CD14-positive monocyte (primary cell): ENCODE measurements around the gene GJB5. TPM values are rescaled to one million over a fixed set of nuclear protein-coding genes. Genes with fewer than 3 reads are reported as not detected.

ENCODE experiments used
- DNase-seq, 3 donors: peaks; one replicate each; pipeline ENCODE4 v3.0.0-alpha.2; 2011 to 2022
- H2AFZ ChIP-seq: 2 replicates; pipeline ENCODE4 v1.6.0; 2012; ENCODE audit warnings: mild to moderate bottlenecking, low read depth, low read length, inconsistent platforms; ENCODE audit not compliant: insufficient read depth, poor library complexity, severe bottlenecking
- H3K27ac ChIP-seq, 2 donors: 1 replicate in 1 of 2; 2 replicates in 1 of 2; pipeline ENCODE4 v1.5.1; 2012 to 2013; ENCODE audit warnings: low read length in 2 of 2, control low read depth in 1 of 2, inconsistent platforms in 1 of 2, low read depth in 1 of 2, mild to moderate bottlenecking in 1 of 2
- H3K27me3 ChIP-seq, 2 donors: one replicate each; pipeline versions ENCODE4 v1.6.0 to v1.6.1; 2011 to 2013; ENCODE audit warnings: low read length in 2 of 2; ENCODE audit not compliant: control insufficient read depth in 2 of 2, insufficient read depth in 2 of 2
- H3K36me3 ChIP-seq, 2 donors: replicated peaks in 1 of 2; 1 replicate in 1 of 2; 2 replicates in 1 of 2; pipeline versions ENCODE4 v1.5.1 to v1.6.1; 2012 to 2013; ENCODE audit warnings: low read length in 2 of 2, control low read depth in 1 of 2, inconsistent platforms in 1 of 2, mild to moderate bottlenecking in 1 of 2; ENCODE audit not compliant: insufficient read depth in 2 of 2, control insufficient read depth in 1 of 2
- H3K4me1 ChIP-seq, 2 donors: 1 replicate in 1 of 2; 2 replicates in 1 of 2; pipeline versions ENCODE4 v1.5.1 to v1.6.1; 2012 to 2013; ENCODE audit warnings: low read length in 2 of 2, control low read depth in 1 of 2, inconsistent platforms in 1 of 2, mild to moderate bottlenecking in 1 of 2, moderate library complexity in 1 of 2; ENCODE audit not compliant: insufficient read depth in 2 of 2, control insufficient read depth in 1 of 2
- H3K4me2 ChIP-seq: replicated peaks from 2 replicates; pipeline ENCODE3; 2012; ENCODE audit warnings: low read length, moderate library complexity, mild to moderate bottlenecking; ENCODE audit not compliant: poor library complexity, severe bottlenecking; ENCODE audit errors: extremely low read depth
- H3K4me3 ChIP-seq, 3 experiments: fragments of 200-600 bp in 1 of 3; sonication (generic) in 1 of 3; replicated peaks in 1 of 3; 1 replicate in 2 of 3; 2 replicates in 1 of 3; pipeline ENCODE4 v1.5.1; 2011 to 2013; ENCODE audit warnings: low read length in 3 of 3, mild to moderate bottlenecking in 3 of 3, control low read depth in 2 of 3, low read depth in 2 of 3, inconsistent platforms in 1 of 3, moderate library complexity in 1 of 3
- H3K79me2 ChIP-seq: 2 replicates; pipeline ENCODE4 v1.6.0; 2012; ENCODE audit warnings: mild to moderate bottlenecking, control low read depth, inconsistent platforms, low read length, moderate library complexity; ENCODE audit not compliant: insufficient read depth
- H3K9ac ChIP-seq: 2 replicates; pipeline ENCODE4 v1.6.0; 2017; ENCODE audit warnings: low read length, mild to moderate bottlenecking; ENCODE audit not compliant: insufficient read depth, poor library complexity, severe bottlenecking
- H3K9me3 ChIP-seq, 2 donors: replicated peaks in 1 of 2; 1 replicate in 1 of 2; 2 replicates in 1 of 2; pipeline versions ENCODE4 v1.5.1 to v1.6.1; 2012 to 2013; ENCODE audit warnings: low read length in 2 of 2, control low read depth in 1 of 2; ENCODE audit not compliant: control insufficient read depth in 1 of 2, insufficient read depth in 1 of 2
- H4K20me1 ChIP-seq: 2 replicates; pipeline ENCODE4 v1.6.0; 2012; ENCODE audit warnings: mild to moderate bottlenecking, low read length, control low read depth, moderate library complexity; ENCODE audit not compliant: insufficient read depth
- H3K27ac Mint-ChIP-seq, 7 donors: one replicate each; pipeline ENCODE4 v1.8.0; 2020; ENCODE audit warnings: mild to moderate bottlenecking in 7 of 7, mixed read lengths in 7 of 7, moderate library complexity in 6 of 7, inconsistent platforms in 2 of 7
- H3K27me3 Mint-ChIP-seq, 3 donors: one replicate each; pipeline ENCODE4 v1.8.0; 2021 to 2022; ENCODE audit warnings: low read depth in 3 of 3, mild to moderate bottlenecking in 3 of 3, mixed read lengths in 3 of 3, moderate library complexity in 3 of 3, inconsistent platforms in 1 of 3
- H3K36me3 Mint-ChIP-seq, 2 donors: one replicate each; pipeline ENCODE4 v1.8.0; 2020; ENCODE audit warnings: mixed read lengths in 2 of 2, inconsistent platforms in 1 of 2, mild to moderate bottlenecking in 1 of 2
- H3K4me1 Mint-ChIP-seq: one replicate; pipeline ENCODE4 v1.8.0; 2020; ENCODE audit warnings: mild to moderate bottlenecking, mixed read lengths
- H3K4me3 Mint-ChIP-seq, 2 donors: one replicate each; pipeline ENCODE4 v1.8.0; 2020; ENCODE audit warnings: mild to moderate bottlenecking in 2 of 2, mixed read lengths in 2 of 2, moderate library complexity in 1 of 2
- H3K9me3 Mint-ChIP-seq, 7 donors: one replicate each; pipeline ENCODE4 v1.8.0; 2020 to 2022; ENCODE audit warnings: mixed read lengths in 7 of 7, mild to moderate bottlenecking in 6 of 7, moderate library complexity in 6 of 7, inconsistent platforms in 2 of 7
- WGBS: methylation state at CpG from one replicate; pipeline ENCODE4 v1.1.5; 2013; ENCODE audit warnings: missing lambda C conversion rate; ENCODE audit not compliant: insufficient coverage; 5-methylcytosine and 5-hydroxymethylcytosine counted together
- intact Hi-C, 2 donors: fragments of 100-400 bp; cut with micrococcal nuclease; formaldehyde crosslinking; loops; one replicate each; pipeline versions ENCODE4 v1.15.0 to v1.15.1; 2023
- polyA plus RNA-seq, 3 donors: library from polyadenylated mRNA; depleted of rRNA in 1 of 3; unstranded in 2 of 3; stranded (reverse) in 1 of 3; fragments of 300-500 nt in 2 of 3; fragments of >200 nt in 1 of 3; fragmentation: Illumina TruSeq in 2 of 3; gene quantifications; 1 replicate in 2 of 3; 2 replicates in 1 of 3; pipeline ENCODE4 v1.2.3, GENCODE V29; 2012 to 2021
- TF ChIP-seq, protein P1 (sequence below): fragments of 200-600 bp; IDR thresholded peaks from one replicate; pipeline ENCODE4 v1.8.0; 2022; ENCODE audit warnings: antibody characterized with exemption, mild to moderate bottlenecking

GJB5 gene
- polyA plus RNA-seq, 3 donors = 0.12 TPM; not detected in 2

DNA sequence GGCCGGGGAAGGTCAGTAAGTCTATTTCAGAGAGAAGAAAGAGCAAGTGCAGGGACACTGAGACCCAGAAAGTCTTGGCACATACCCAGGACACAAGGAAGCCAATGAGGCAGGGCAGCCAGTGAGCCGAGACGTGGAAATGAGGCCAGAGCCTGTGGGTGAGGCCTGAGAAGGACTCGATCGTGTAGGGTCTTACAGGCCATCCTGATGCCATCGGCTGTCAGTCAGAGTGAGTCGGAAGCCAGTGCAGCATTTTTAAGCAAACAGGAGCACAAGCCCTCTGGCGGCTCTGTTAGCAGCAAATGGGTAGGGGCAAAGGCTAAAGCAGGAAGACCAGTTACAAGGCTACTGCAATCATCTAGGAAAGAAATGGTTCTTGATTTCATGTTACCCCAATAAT lies 20.1 kb downstream of the GJB5 start:
- H3K27me3 ChIP-seq = peaks cover 3 to 14% of the 10 kb centered on the region in 2 donors
- intact Hi-C loops = no loop called here
- Mint-ChIP-seq H3K36me3 (no peaks in the 10 kb centered on the region), H3K27me3 (peaks cover 12 to 16% (median 15%) of the 10 kb centered on the region in 3 donors), H3K4me1 (no peaks in the 10 kb centered on the region), H3K9me3 (peaks cover 0 to 1% (median 0%) of the 10 kb centered on the region in 7 donors), H3K4me3 (no peak overlapping the region), H3K27ac (no peak overlapping the region)
- H3K9ac ChIP-seq = no peak overlapping the region
- H3K27ac ChIP-seq = no peak overlapping the region
- WGBS = 97% methylated on average over 5 of the region's 8 CpGs
- DNase-seq = no peak
- no peaks in the 10 kb centered on the region for H3K36me3 ChIP-seq
- TF ChIP-seq, protein P1, sequence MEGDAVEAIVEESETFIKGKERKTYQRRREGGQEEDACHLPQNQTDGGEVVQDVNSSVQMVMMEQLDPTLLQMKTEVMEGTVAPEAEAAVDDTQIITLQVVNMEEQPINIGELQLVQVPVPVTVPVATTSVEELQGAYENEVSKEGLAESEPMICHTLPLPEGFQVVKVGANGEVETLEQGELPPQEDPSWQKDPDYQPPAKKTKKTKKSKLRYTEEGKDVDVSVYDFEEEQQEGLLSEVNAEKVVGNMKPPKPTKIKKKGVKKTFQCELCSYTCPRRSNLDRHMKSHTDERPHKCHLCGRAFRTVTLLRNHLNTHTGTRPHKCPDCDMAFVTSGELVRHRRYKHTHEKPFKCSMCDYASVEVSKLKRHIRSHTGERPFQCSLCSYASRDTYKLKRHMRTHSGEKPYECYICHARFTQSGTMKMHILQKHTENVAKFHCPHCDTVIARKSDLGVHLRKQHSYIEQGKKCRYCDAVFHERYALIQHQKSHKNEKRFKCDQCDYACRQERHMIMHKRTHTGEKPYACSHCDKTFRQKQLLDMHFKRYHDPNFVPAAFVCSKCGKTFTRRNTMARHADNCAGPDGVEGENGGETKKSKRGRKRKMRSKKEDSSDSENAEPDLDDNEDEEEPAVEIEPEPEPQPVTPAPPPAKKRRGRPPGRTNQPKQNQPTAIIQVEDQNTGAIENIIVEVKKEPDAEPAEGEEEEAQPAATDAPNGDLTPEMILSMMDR = no peak
- no peak overlapping the region for H2AFZ ChIP-seq
- H4K20me1 ChIP-seq = no peaks in the 10 kb centered on the region
- H3K9me3 ChIP-seq = no peaks in the 10 kb centered on the region
- H3K4me1 ChIP-seq = no peaks in the 10 kb centered on the region
- H3K79me2 ChIP-seq = no peaks in the 10 kb centered on the region
- no peak overlapping the region for H3K4me2 ChIP-seq
- H3K4me3 ChIP-seq = no peak overlapping the region

DNA sequence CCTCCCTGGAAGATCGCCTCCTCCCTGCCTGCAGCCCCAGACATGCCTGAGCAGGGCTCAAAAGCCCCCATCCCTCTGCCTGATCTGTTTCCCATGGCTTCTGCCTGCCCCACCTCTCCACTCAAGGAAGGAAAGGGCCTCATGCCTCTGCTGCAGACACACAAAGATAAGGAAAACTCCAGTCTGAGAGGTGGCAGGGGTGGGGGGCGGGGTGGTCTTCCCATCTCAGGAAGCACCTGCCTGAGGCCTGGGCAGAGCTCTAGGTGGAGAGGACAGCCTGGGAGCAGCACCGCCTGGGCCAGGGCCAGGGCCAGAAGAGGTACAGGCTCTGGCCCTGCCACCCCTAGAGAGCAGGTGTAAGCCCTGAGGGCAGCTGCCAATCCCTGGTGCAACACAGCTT lies 22.1 kb downstream of the GJB5 start:
- H3K79me2 ChIP-seq = no peaks in the 10 kb centered on the region
- DNase-seq = no peak
- no peak overlapping the region for H3K9ac ChIP-seq
- intact Hi-C loops = no loop called here
- H3K27me3 Mint-ChIP-seq = peaks cover 26 to 35% (median 31%) of the 10 kb centered on the region in 3 donors
- H3K27me3 ChIP-seq = peaks cover 16 to 32% of the 10 kb centered on the region in 2 donors
- no peak overlapping the region for H2AFZ ChIP-seq
- no peak overlapping the region for H3K4me3 Mint-ChIP-seq
- H3K4me1 Mint-ChIP-seq = no peaks in the 10 kb centered on the region
- no peak overlapping the region for H3K4me3 ChIP-seq
- no peaks in the 10 kb centered on the region for H3K4me1 ChIP-seq
- no peak overlapping the region for H3K27ac ChIP-seq
- H3K9me3 ChIP-seq = peaks cover 0 to 4% of the 10 kb centered on the region in 2 donors
- no peak overlapping the region for H3K4me2 ChIP-seq
- 47% methylated on average over 2 of the region's 3 CpGs for WGBS
- TF ChIP-seq, protein P1 = no peak
- H3K36me3 Mint-ChIP-seq = no peaks in the 10 kb centered on the region
- H3K9me3 Mint-ChIP-seq = peaks cover 0 to 2% (median 0%) of the 10 kb centered on the region in 7 donors
- no peak overlapping the region for H3K27ac Mint-ChIP-seq
- no peaks in the 10 kb centered on the region for H4K20me1 ChIP-seq
- no peaks in the 10 kb centered on the region for H3K36me3 ChIP-seq
